Natural killer cell (primary cell): Measurements from ENCODE around the gene C8G. TPM values are rescaled to one million over a fixed set of nuclear protein-coding genes. Genes with fewer than 3 reads are reported as not detected.
A peak's percentile ranks its signal among the peaks of the same experiment; 100 is the strongest.

ENCODE experiments used
- ATAC-seq, 3 donors: fragments of 150-1000 bp in 2 of 3; fragments of 200-7000 bp in 1 of 3; cut with Tn5 transposase; 1 replicate in 1 of 3; 2 replicates in 2 of 3; pipeline ENCODE4 v1.10.0; 2021; ENCODE audit warnings: mild to moderate bottlenecking in 2 of 3, moderate library complexity in 2 of 3
- DNase-seq, 2 donors: peaks; one replicate each; pipeline versions ENCODE4 v3.0.0 to v3.0.0-alpha.2; 2013 to 2021; ENCODE audit warnings: mixed read lengths in 1 of 2
- H3K27ac ChIP-seq: one replicate; pipeline ENCODE4 v1.5.1; 2013; ENCODE audit warnings: mild to moderate bottlenecking, low read length
- H3K27me3 ChIP-seq: one replicate; pipeline ENCODE4 v1.6.1; 2013; ENCODE audit warnings: low read length; ENCODE audit not compliant: control insufficient read depth, insufficient read depth
- H3K36me3 ChIP-seq: one replicate; pipeline ENCODE4 v1.6.1; 2013; ENCODE audit warnings: low read length; ENCODE audit not compliant: control insufficient read depth, insufficient read depth
- H3K4me1 ChIP-seq: one replicate; pipeline ENCODE4 v1.6.1; 2013; ENCODE audit warnings: low read length; ENCODE audit not compliant: control insufficient read depth, insufficient read depth
- H3K4me3 ChIP-seq: one replicate; pipeline ENCODE4 v1.5.1; 2013; ENCODE audit warnings: low read length
- H3K9me3 ChIP-seq: one replicate; pipeline ENCODE4 v1.6.1; 2013; ENCODE audit warnings: low read length; ENCODE audit not compliant: control insufficient read depth, insufficient read depth
- H3K27ac Mint-ChIP-seq, 2 donors: one replicate each; pipeline ENCODE4 v1.8.0; 2022; ENCODE audit warnings: mild to moderate bottlenecking in 2 of 2, mixed read lengths in 2 of 2, moderate library complexity in 1 of 2
- H3K27me3 Mint-ChIP-seq, 2 donors: one replicate each; pipeline ENCODE4 v1.8.0; 2022; ENCODE audit warnings: low read depth in 2 of 2, mixed read lengths in 2 of 2
- H3K36me3 Mint-ChIP-seq: one replicate; pipeline ENCODE4 v1.8.0; 2022; ENCODE audit warnings: mixed read lengths
- H3K4me1 Mint-ChIP-seq, 2 donors: one replicate each; pipeline ENCODE4 v1.8.0; 2022; ENCODE audit warnings: mixed read lengths in 2 of 2
- H3K4me3 Mint-ChIP-seq: one replicate; pipeline ENCODE4 v1.8.0; 2022; ENCODE audit warnings: mild to moderate bottlenecking, moderate library complexity, mixed read lengths
- H3K9me3 Mint-ChIP-seq, 2 donors: one replicate each; pipeline ENCODE4 v1.8.0; 2022; ENCODE audit warnings: mixed read lengths in 2 of 2
- CTCF ChIP-seq: fragments of 200-600 bp; IDR thresholded peaks from one replicate; pipeline ENCODE4 v1.8.0; 2022; ENCODE audit warnings: antibody characterized with exemption
- WGBS: methylation state at CpG from one replicate; pipeline ENCODE4 v1.1.7; 2013; ENCODE audit warnings: missing lambda C conversion rate; ENCODE audit not compliant: insufficient coverage; 5-methylcytosine and 5-hydroxymethylcytosine counted together
- intact Hi-C: fragments of 100-400 bp; cut with micrococcal nuclease; formaldehyde crosslinking; loops from one replicate; pipeline ENCODE4 v1.14.2; 2022
- total RNA-seq, 4 donors: library from RNA; stranded (reverse); fragments of 120-200 nt in 1 of 4; gene quantifications; one replicate each; pipeline versions ENCODE4 v1.2.3 to v1.2.4, GENCODE V29; 2013 to 2022

C8G gene
- total RNA-seq, 3 donors from 2014 or later (not counting 1 experiment from before 2014, with no cell fraction given): 3.9 to 8.5 (median 7.3) TPM

DNA sequence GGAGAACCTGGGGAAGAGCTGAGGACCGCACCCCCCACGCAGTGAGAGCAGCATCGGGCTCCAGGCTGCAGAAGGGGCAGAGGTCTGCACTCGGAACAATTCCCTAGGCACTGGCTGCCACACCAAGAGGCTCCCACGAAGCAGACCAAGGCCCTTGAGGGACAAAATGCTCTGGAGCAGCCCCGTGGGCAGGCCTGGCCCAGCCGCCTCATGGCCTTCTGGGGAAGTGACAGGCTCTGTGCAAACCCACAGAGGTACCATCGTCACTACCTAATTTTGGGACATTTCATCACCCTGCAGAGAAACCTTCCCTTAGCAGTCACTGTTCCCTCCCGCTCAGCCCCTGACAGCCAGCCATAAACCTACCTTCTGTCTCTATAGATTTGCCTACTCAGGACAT lies 16.5 kb upstream of the C8G start:
- intact Hi-C loops: no loop called here
- peaks cover 18% of the 10 kb centered on the region for H3K36me3 ChIP-seq
- Mint-ChIP-seq H3K27ac (peak overlapping the region in 1 of 2 donors; percentile 53), H3K4me3 (no peak overlapping the region), H3K4me1 (peaks cover 7 to 16% of the 10 kb centered on the region in 2 donors), H3K27me3 (no peaks in the 10 kb centered on the region), H3K36me3 (no peaks in the 10 kb centered on the region), H3K9me3 (no peaks in the 10 kb centered on the region)
- no peaks in the 10 kb centered on the region for H3K4me1 ChIP-seq
- no peaks in the 10 kb centered on the region for H3K9me3 ChIP-seq
- H3K27ac ChIP-seq: no peak overlapping the region
- no peaks in the 10 kb centered on the region for H3K27me3 ChIP-seq
- 87% methylated on average over 9 of the region's 9 CpGs for WGBS
- DNase-seq (no peak), ATAC-seq (peak in 1 of 3 donors; percentile 28)
- no peak for TF ChIP-seq CTCF
- no peak overlapping the region for H3K4me3 ChIP-seq

- peak overlapping the region; percentile 35 to 36 for H3K27ac Mint-ChIP-seq
- intact Hi-C loops: no loop called here
- no peaks in the 10 kb centered on the region for H3K36me3 Mint-ChIP-seq
- peaks cover 18% of the 10 kb centered on the region for H3K36me3 ChIP-seq
- no peaks in the 10 kb centered on the region for H3K27me3 Mint-ChIP-seq
- H3K4me1 ChIP-seq: no peaks in the 10 kb centered on the region
- WGBS: 100% methylated on average over 4 of the region's 4 CpGs
- H3K9me3 Mint-ChIP-seq: no peaks in the 10 kb centered on the region
- DNase-seq: no peak
- no peak overlapping the region for H3K27ac ChIP-seq
- H3K4me1 Mint-ChIP-seq: peaks cover 7 to 26% of the 10 kb centered on the region in 2 donors
- ATAC-seq: no peak
- no peak overlapping the region for H3K4me3 Mint-ChIP-seq
- H3K27me3 ChIP-seq: no peaks in the 10 kb centered on the region
- no peaks in the 10 kb centered on the region for H3K9me3 ChIP-seq
- no peak for TF ChIP-seq CTCF
- no peak overlapping the region for H3K4me3 ChIP-seq
Observed at GRCh38 chr9:136930014-136930413, 15.0 kb upstream of the C8G start.

- Mint-ChIP-seq H3K9me3 (no peaks in the 10 kb centered on the region), H3K4me3 (no peak overlapping the region), H3K36me3 (no peaks in the 10 kb centered on the region), H3K27ac (no peak overlapping the region), H3K27me3 (no peaks in the 10 kb centered on the region), H3K4me1 (peaks cover 13 to 31% of the 10 kb centered on the region in 2 donors)
- TF ChIP-seq CTCF: no peak
- Histone ChIP-seq H3K27ac (no peak overlapping the region), H3K4me3 (no peak overlapping the region), H3K4me1 (no peaks in the 10 kb centered on the region), H3K9me3 (no peaks in the 10 kb centered on the region), H3K36me3 (peaks cover 5% of the 10 kb centered on the region), H3K27me3 (no peaks in the 10 kb centered on the region)
- no peak for ATAC-seq
- no CpG with 5 or more reads among the region's 2 CpGs for whole genome bisulfite sequencing
- DNase-seq: no peak
- intact Hi-C loops: no loop called here
Observed at GRCh38 chr9:136931611-136932130, 13.4 kb upstream of the C8G start.

- no peaks in the 10 kb centered on the region for H3K9me3 ChIP-seq
Observed at GRCh38 chr9:136934277-136934676, 10.8 kb upstream of the C8G start.

More at GRCh38 chr9:136934277-136934676, 10.8 kb upstream of the C8G start:
- H3K4me3 ChIP-seq: no peak overlapping the region
- H3K27me3 ChIP-seq: no peaks in the 10 kb centered on the region
- no peaks in the 10 kb centered on the region for H3K4me1 ChIP-seq
- no peak overlapping the region for H3K27ac ChIP-seq
- H3K9me3 Mint-ChIP-seq: no peaks in the 10 kb centered on the region
- ATAC-seq: no peak
- no peak for DNase-seq
- intact Hi-C loops: no loop called here
- H3K27me3 Mint-ChIP-seq: no peaks in the 10 kb centered on the region
- peaks cover 3% of the 10 kb centered on the region for H3K36me3 ChIP-seq
- no peak for TF ChIP-seq CTCF
- H3K27ac Mint-ChIP-seq: no peak overlapping the region
- H3K4me3 Mint-ChIP-seq: no peak overlapping the region
- H3K36me3 Mint-ChIP-seq: no peaks in the 10 kb centered on the region
- 94% methylated on average over 3 of the region's 3 CpGs for WGBS
- peaks cover 18 to 27% of the 10 kb centered on the region in 2 donors for H3K4me1 Mint-ChIP-seq
